OCI-LY1 (cell line): ENCODE data around the gene MIAT.

Experiments
- CTCF ChIP-seq: fragments of 200-600 bp; sonication (generic), shearing (Covaris generic); IDR thresholded peaks from 2 replicates; pipeline ENCODE4 v1.5.1; 2017; ENCODE audit warnings: mild to moderate bottlenecking, antibody characterized with exemption, low read length, moderate library complexity, mixed read lengths
- EZH2 ChIP-seq: fragments of 200-600 bp; sonication (generic), shearing (Covaris generic); IDR thresholded peaks from 2 replicates; pipeline ENCODE4 v1.8.0; 2017; ENCODE audit warnings: borderline replicate concordance, mixed run types, mild to moderate bottlenecking, antibody characterized with exemption, low read length, moderate library complexity, mixed read lengths

GRCh38 chr22:26722159-26722558 is 64.8 kb downstream of the MIAT start:
- TF ChIP-seq EZH2, result no peak
- no peak for TF ChIP-seq CTCF
